Measurements from ENCODE around the gene STARD13. TPM values are rescaled to one million over a fixed set of nuclear protein-coding genes. Genes with fewer than 3 reads are reported as not detected.

STARD13 gene
- polyA plus RNA-seq, 1 donor (not counting 4 experiments of a cell fraction or from before 2014, with no cell fraction given) = 11.9 TPM

GRCh38 chr13:33289966-33290365 lies 4.4 kb upstream of the STARD13 start:
- Histone ChIP-seq H3K27me3 (ENCODE audit: control insufficient read depth, extremely low read depth, insufficient read depth, low read length) (no peaks in the 10 kb centered on the region), H3K4me2 (ENCODE audit: control insufficient read depth, extremely low read depth, insufficient read depth, low read depth, low read length) (no peak overlapping the region), H3K9me1 (ENCODE audit: control insufficient read depth, extremely low read depth, insufficient read depth, low read length) (no peaks in the 10 kb centered on the region), H3K4me3 (ENCODE audit: control insufficient read depth in 2 of 3, extremely low read depth in 1 of 3, insufficient read depth in 2 of 3, low read depth in 1 of 3, low read length in 3 of 3) (no peak overlapping the region), H3K9me3 (ENCODE audit: control insufficient read depth, low read depth, low read length) (no peaks in the 10 kb centered on the region), H3K36me3 (ENCODE audit: control insufficient read depth in 2 of 2, extremely low read depth in 1 of 2, insufficient read depth in 2 of 2, low read length in 2 of 2) (no peaks in the 10 kb centered on the region), H3K9ac (ENCODE audit: control insufficient read depth, extremely low read depth, insufficient read depth, low read length) (no peak overlapping the region), H4K20me1 (ENCODE audit: control insufficient read depth, extremely low read depth, insufficient read depth, low read length) (no peaks in the 10 kb centered on the region), H3K79me2 (ENCODE audit: control insufficient read depth, insufficient read depth, low read length) (peaks cover 5% of the 10 kb centered on the region), H2AFZ (ENCODE audit: control insufficient read depth, low read length) (no peak overlapping the region), H3K27ac (ENCODE audit: control insufficient read depth, insufficient read depth, low read length) (no peak overlapping the region), H3K4me1 (ENCODE audit: control insufficient read depth, extremely low read depth, insufficient read depth, low read length) (peaks cover 4% of the 10 kb centered on the region)
- no peak for FAIRE-seq
- TF ChIP-seq EZH2 (IDR thresholded peaks at IDR 0.05; ENCODE audit: low read length) = no peak
- no peak for TF ChIP-seq CTCF (optimal IDR thresholded peaks at IDR 0.05 in 1 of 3, IDR thresholded peaks at IDR 0.05 in 1 of 3, conservative IDR thresholded peaks at IDR 0.05 in 1 of 3; ENCODE audit: extremely low read depth in 1 of 3, insufficient read depth in 2 of 3, low read length in 3 of 3)
- no peak for DNase-seq (ENCODE audit: low read depth, low spot score)
- dilution Hi-C loops (cut with MboI; ENCODE audit: extremely low pct_ligation_motif_present, low sequenced_read_pairs) = no loop called here

GRCh38 chr13:33287142-33287882 lies 1.8 kb upstream of the STARD13 start:
- no peak for FAIRE-seq
- Histone ChIP-seq H3K4me1 (ENCODE audit: control insufficient read depth, extremely low read depth, insufficient read depth, low read length) (peaks cover 17% of the 10 kb centered on the region), H3K9ac (ENCODE audit: control insufficient read depth, extremely low read depth, insufficient read depth, low read length) (no peak overlapping the region), H2AFZ (ENCODE audit: control insufficient read depth, low read length) (no peak overlapping the region), H3K9me1 (ENCODE audit: control insufficient read depth, extremely low read depth, insufficient read depth, low read length) (no peaks in the 10 kb centered on the region), H3K79me2 (ENCODE audit: control insufficient read depth, insufficient read depth, low read length) (peaks cover 25% of the 10 kb centered on the region), H4K20me1 (ENCODE audit: control insufficient read depth, extremely low read depth, insufficient read depth, low read length) (no peaks in the 10 kb centered on the region), H3K9me3 (ENCODE audit: control insufficient read depth, low read depth, low read length) (no peaks in the 10 kb centered on the region), H3K27me3 (ENCODE audit: control insufficient read depth, extremely low read depth, insufficient read depth, low read length) (no peaks in the 10 kb centered on the region), H3K4me2 (ENCODE audit: control insufficient read depth, extremely low read depth, insufficient read depth, low read depth, low read length) (no peak overlapping the region), H3K36me3 (ENCODE audit: control insufficient read depth in 2 of 2, extremely low read depth in 1 of 2, insufficient read depth in 2 of 2, low read length in 2 of 2) (no peaks in the 10 kb centered on the region), H3K4me3 (ENCODE audit: control insufficient read depth in 2 of 3, extremely low read depth in 1 of 3, insufficient read depth in 2 of 3, low read depth in 1 of 3, low read length in 3 of 3) (no peak overlapping the region), H3K27ac (ENCODE audit: control insufficient read depth, insufficient read depth, low read length) (no peak overlapping the region)
- dilution Hi-C loops (cut with MboI; ENCODE audit: extremely low pct_ligation_motif_present, low sequenced_read_pairs) = no loop called here
- DNase-seq (ENCODE audit: low read depth, low spot score) = no peak
- TF ChIP-seq EZH2 (IDR thresholded peaks at IDR 0.05; ENCODE audit: low read length) (no peak), CTCF (optimal IDR thresholded peaks at IDR 0.05 in 1 of 3, IDR thresholded peaks at IDR 0.05 in 1 of 3, conservative IDR thresholded peaks at IDR 0.05 in 1 of 3; ENCODE audit: extremely low read depth in 1 of 3, insufficient read depth in 2 of 3, low read length in 3 of 3) (no peak)
